GM23338 (cell line): Measurements from ENCODE around the gene CLSTN1. TPM values are rescaled to one million over a fixed set of nuclear protein-coding genes. Genes with fewer than 3 reads are reported as not detected.

Experiments
- ATAC-seq: fragments of 200-7000 bp; cut with Tn5 transposase; 3 replicates; pipeline ENCODE4 v1.9.1; 2020
- DNase-seq: peaks from one replicate; pipeline ENCODE4 v3.0.0-alpha.2; 2015; ENCODE audit warnings: low spot score
- H2AFZ ChIP-seq: fragments of 200-600 bp; sonication (generic); 2 replicates; pipeline ENCODE4 v1.8.0; 2016; ENCODE audit warnings: antibody characterized with exemption, mild to moderate bottlenecking, moderate library complexity
- H3F3A ChIP-seq: fragments of 200-600 bp; sonication (generic); replicated peaks from 2 replicates; pipeline ENCODE4 v1.8.0; 2017; ENCODE audit warnings: antibody characterized with exemption, mixed run types, low read depth
- H3K27ac ChIP-seq: fragments of 200-600 bp; sonication (generic); 2 replicates; pipeline ENCODE4 v1.6.1; 2016; ENCODE audit warnings: low read depth
- H3K27me3 ChIP-seq: fragments of 200-600 bp; sonication (generic); 2 replicates; pipeline ENCODE4 v1.8.0; 2016; ENCODE audit warnings: mild to moderate bottlenecking, mixed run types, moderate library complexity; ENCODE audit not compliant: insufficient read depth
- H3K36me3 ChIP-seq: fragments of 200-600 bp; sonication (generic); 2 replicates; pipeline ENCODE4 v1.8.0; 2016; ENCODE audit warnings: mild to moderate bottlenecking; ENCODE audit not compliant: insufficient read depth
- H3K4me1 ChIP-seq: fragments of 200-600 bp; sonication (generic); 2 replicates; pipeline ENCODE4 v1.8.0; 2016; ENCODE audit warnings: mild to moderate bottlenecking, moderate library complexity; ENCODE audit not compliant: insufficient read depth
- H3K4me2 ChIP-seq: fragments of 200-600 bp; sonication (generic); 2 replicates; pipeline ENCODE4 v1.7.1; 2017; ENCODE audit warnings: mixed run types
- H3K4me3 ChIP-seq: fragments of 200-600 bp; sonication (generic); 2 replicates; pipeline ENCODE4 v1.6.1; 2016; ENCODE audit warnings: mixed run types
- H3K79me2 ChIP-seq: fragments of 200-600 bp; sonication (generic); replicated peaks from 2 replicates; pipeline ENCODE4 v1.8.0; 2017; ENCODE audit warnings: mild to moderate bottlenecking; ENCODE audit not compliant: insufficient read depth
- H3K9me2 ChIP-seq: fragments of 200-600 bp; sonication (generic); 2 replicates; pipeline ENCODE4 v1.8.0; 2017; ENCODE audit not compliant: insufficient read depth
- H4K20me1 ChIP-seq: fragments of 200-600 bp; sonication (generic); replicated peaks from 2 replicates; pipeline ENCODE4 v1.8.0; 2017; ENCODE audit warnings: mild to moderate bottlenecking; ENCODE audit not compliant: insufficient read depth
- H3K27ac Mint-ChIP-seq: 2 replicates; pipeline ENCODE4 v1.8.0; 2020; ENCODE audit warnings: inconsistent platforms, mild to moderate bottlenecking, moderate library complexity, mixed read lengths
- H3K27me3 Mint-ChIP-seq: 3 replicates; pipeline ENCODE4 v1.8.0; 2022; ENCODE audit warnings: low read depth, mild to moderate bottlenecking, moderate library complexity, mixed read lengths, inconsistent platforms; ENCODE audit not compliant: insufficient read depth, poor library complexity
- H3K36me3 Mint-ChIP-seq: 3 replicates; pipeline ENCODE4 v1.8.0; 2021; ENCODE audit warnings: low read depth, mild to moderate bottlenecking, inconsistent platforms, moderate library complexity, mixed read lengths
- H3K4me1 Mint-ChIP-seq: 3 replicates; pipeline ENCODE4 v1.8.0; 2020; ENCODE audit warnings: mild to moderate bottlenecking, inconsistent platforms, mixed read lengths
- H3K4me3 Mint-ChIP-seq: 3 replicates; pipeline ENCODE4 v1.8.0; 2021; ENCODE audit warnings: moderate library complexity, mild to moderate bottlenecking, inconsistent platforms, mixed read lengths
- H3K9me3 Mint-ChIP-seq: 3 replicates; pipeline ENCODE4 v1.8.0; 2020; ENCODE audit warnings: moderate library complexity, mild to moderate bottlenecking, inconsistent platforms, mixed read lengths
- CTCF ChIP-seq, 2 experiments: fragments of 200-600 bp in 1 of 2; sonication (generic) in 1 of 2; conservative IDR thresholded peaks; 2 replicates each; pipeline versions ENCODE4 v1.5.1 to v1.6.1; 2016 to 2017; ENCODE audit warnings: antibody characterized with exemption in 2 of 2, low read depth in 2 of 2, mild to moderate bottlenecking in 2 of 2, moderate library complexity in 1 of 2
- EZH2phosphoT487 ChIP-seq: fragments of 200-600 bp; sonication (generic); IDR thresholded peaks from one replicate; pipeline ENCODE4 v1.8.1; 2018; ENCODE audit warnings: antibody characterized with exemption; ENCODE audit not compliant: unreplicated experiment
- POLR2AphosphoS5 ChIP-seq: IDR thresholded peaks from 2 replicates; pipeline ENCODE4 v1.6.1; 2016; ENCODE audit warnings: antibody characterized with exemption, low read depth
- STAT1 ChIP-seq: IDR thresholded peaks from one replicate; pipeline ENCODE4 v1.6.1; 2016; ENCODE audit warnings: antibody characterized with exemption; ENCODE audit not compliant: unreplicated experiment
- ZNF114 ChIP-seq: fragments of 250-450 bp; sonication (Bioruptor Pico); IDR thresholded peaks from 2 replicates; pipeline ENCODE4 v1.5.0; 2020; ENCODE audit warnings: mild to moderate bottlenecking, moderate library complexity
- ZNF331 ChIP-seq: fragments of 250-450 bp; sonication (Bioruptor Pico); IDR thresholded peaks from 2 replicates; pipeline ENCODE4 v1.5.0; 2020; ENCODE audit warnings: low read depth, mild to moderate bottlenecking, moderate library complexity
- polyA plus RNA-seq: library from polyadenylated mRNA; unstranded; fragments of >200 nt; fragmentation: Nextera tagmentation; extraction: Ambion mirVana; gene quantifications from 2 replicates; pipeline ENCODE4 v1.2.1, GENCODE V29; 2016
- total RNA-seq: library from RNA; depleted of rRNA; stranded (reverse); fragments of >200 nt; shearing (Covaris generic); gene quantifications from 2 replicates; pipeline ENCODE4 v1.2.3, GENCODE V29; 2014
- TF ChIP-seq, protein P1 (sequence below): fragments of 250-450 bp; sonication (Bioruptor Pico); IDR thresholded peaks from 2 replicates; pipeline ENCODE4 v1.5.0; 2020; ENCODE audit warnings: mild to moderate bottlenecking, moderate library complexity
- TF ChIP-seq, protein P2 (sequence below): IDR thresholded peaks from one replicate; pipeline ENCODE4 v1.6.1; 2018; ENCODE audit warnings: antibody characterized with exemption; ENCODE audit not compliant: unreplicated experiment

CLSTN1 gene
- total and polyA plus RNA-seq, 2 experiments from 2014 or later = 38.5 to 66.2 TPM

DNA sequence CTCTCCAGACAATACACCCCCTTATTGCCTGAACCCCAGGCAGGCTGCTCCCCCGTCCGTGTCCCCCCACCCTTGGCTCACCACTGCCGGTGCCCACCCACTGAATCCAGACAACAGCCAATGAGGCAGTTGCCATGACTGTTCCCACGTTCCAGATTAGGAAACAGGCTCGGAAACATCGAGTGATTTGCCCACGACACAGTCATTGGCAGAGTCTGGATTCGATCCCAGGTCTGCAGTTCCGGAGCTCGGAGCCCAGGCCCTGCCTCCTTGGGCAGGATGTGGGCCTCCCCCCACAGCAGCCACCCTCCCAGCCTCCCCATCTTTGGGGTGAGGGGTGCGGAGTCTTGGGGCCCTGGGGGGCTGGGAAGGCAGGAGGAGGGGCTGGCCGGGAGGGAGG lies 20.3 kb upstream of the CLSTN1 start:
- Histone ChIP-seq H3K4me2 (no peak overlapping the region), H3K4me1 (peaks cover 14% of the 10 kb centered on the region), H2AFZ (no peak overlapping the region), H3K27me3 (no peaks in the 10 kb centered on the region), H3K36me3 (no peaks in the 10 kb centered on the region), H3K4me3 (no peak overlapping the region), H3F3A (peaks cover 3% of the 10 kb centered on the region; the same call in 1 of the 2 replicates), H3K9me2 (no peaks in the 10 kb centered on the region), H3K27ac (no peak overlapping the region), H4K20me1 (no peaks in the 10 kb centered on the region), H3K79me2 (no peaks in the 10 kb centered on the region)
- no peak for TF ChIP-seq ZNF114
- no peak for TF ChIP-seq CTCF (conservative IDR thresholded peaks at IDR 0.05; ENCODE audit: low read depth in 2 of 2)
- no peak for TF ChIP-seq STAT1
- ATAC-seq (no peak), DNase-seq (no peak)
- Mint-ChIP-seq H3K27me3 (peaks cover 6% of the 10 kb centered on the region), H3K36me3 (no peaks in the 10 kb centered on the region; the same call in 2 of the 3 replicates), H3K27ac (no peak overlapping the region), H3K4me3 (no peak overlapping the region), H3K9me3 (0 out of 3 replicates have a peak, but pooled peaks cover 2% of the 10 kb centered on the region), H3K4me1 (peaks cover 26% of the 10 kb centered on the region)

GRCh38 chr1:9843576-9843945 lies 19.8 kb upstream of the CLSTN1 start:
- H3K27ac ChIP-seq = no peak overlapping the region
- peaks cover 6% of the 10 kb centered on the region for H3K27me3 Mint-ChIP-seq
- H3K4me3 ChIP-seq = no peak overlapping the region
- no peaks in the 10 kb centered on the region for H3K27me3 ChIP-seq
- no peaks in the 10 kb centered on the region; the same call in 2 of the 3 replicates for H3K36me3 Mint-ChIP-seq
- no peak overlapping the region for H3K4me3 Mint-ChIP-seq
- ATAC-seq = peak; percentile 25
- H3K36me3 ChIP-seq = no peaks in the 10 kb centered on the region
- no peak for DNase-seq
- H3K4me1 ChIP-seq = peaks cover 14% of the 10 kb centered on the region
- no peak overlapping the region for H3K4me2 ChIP-seq
- no peaks in the 10 kb centered on the region for H3K9me2 ChIP-seq
- H3K27ac Mint-ChIP-seq = no peak overlapping the region
- peaks cover 26% of the 10 kb centered on the region for H3K4me1 Mint-ChIP-seq
- H4K20me1 ChIP-seq = no peaks in the 10 kb centered on the region
- H2AFZ ChIP-seq = no peak overlapping the region
- H3F3A ChIP-seq = peaks cover 3% of the 10 kb centered on the region; the same call in 1 of the 2 replicates
- H3K9me3 Mint-ChIP-seq = 0 out of 3 replicates have a peak, but pooled peaks cover 2% of the 10 kb centered on the region
- H3K79me2 ChIP-seq = no peaks in the 10 kb centered on the region
- TF ChIP-seq EZH2phosphoT487 = no peak
- no peak for TF ChIP-seq ZNF331 (CRISPR knock-in tag)
- TF ChIP-seq, protein P1, sequence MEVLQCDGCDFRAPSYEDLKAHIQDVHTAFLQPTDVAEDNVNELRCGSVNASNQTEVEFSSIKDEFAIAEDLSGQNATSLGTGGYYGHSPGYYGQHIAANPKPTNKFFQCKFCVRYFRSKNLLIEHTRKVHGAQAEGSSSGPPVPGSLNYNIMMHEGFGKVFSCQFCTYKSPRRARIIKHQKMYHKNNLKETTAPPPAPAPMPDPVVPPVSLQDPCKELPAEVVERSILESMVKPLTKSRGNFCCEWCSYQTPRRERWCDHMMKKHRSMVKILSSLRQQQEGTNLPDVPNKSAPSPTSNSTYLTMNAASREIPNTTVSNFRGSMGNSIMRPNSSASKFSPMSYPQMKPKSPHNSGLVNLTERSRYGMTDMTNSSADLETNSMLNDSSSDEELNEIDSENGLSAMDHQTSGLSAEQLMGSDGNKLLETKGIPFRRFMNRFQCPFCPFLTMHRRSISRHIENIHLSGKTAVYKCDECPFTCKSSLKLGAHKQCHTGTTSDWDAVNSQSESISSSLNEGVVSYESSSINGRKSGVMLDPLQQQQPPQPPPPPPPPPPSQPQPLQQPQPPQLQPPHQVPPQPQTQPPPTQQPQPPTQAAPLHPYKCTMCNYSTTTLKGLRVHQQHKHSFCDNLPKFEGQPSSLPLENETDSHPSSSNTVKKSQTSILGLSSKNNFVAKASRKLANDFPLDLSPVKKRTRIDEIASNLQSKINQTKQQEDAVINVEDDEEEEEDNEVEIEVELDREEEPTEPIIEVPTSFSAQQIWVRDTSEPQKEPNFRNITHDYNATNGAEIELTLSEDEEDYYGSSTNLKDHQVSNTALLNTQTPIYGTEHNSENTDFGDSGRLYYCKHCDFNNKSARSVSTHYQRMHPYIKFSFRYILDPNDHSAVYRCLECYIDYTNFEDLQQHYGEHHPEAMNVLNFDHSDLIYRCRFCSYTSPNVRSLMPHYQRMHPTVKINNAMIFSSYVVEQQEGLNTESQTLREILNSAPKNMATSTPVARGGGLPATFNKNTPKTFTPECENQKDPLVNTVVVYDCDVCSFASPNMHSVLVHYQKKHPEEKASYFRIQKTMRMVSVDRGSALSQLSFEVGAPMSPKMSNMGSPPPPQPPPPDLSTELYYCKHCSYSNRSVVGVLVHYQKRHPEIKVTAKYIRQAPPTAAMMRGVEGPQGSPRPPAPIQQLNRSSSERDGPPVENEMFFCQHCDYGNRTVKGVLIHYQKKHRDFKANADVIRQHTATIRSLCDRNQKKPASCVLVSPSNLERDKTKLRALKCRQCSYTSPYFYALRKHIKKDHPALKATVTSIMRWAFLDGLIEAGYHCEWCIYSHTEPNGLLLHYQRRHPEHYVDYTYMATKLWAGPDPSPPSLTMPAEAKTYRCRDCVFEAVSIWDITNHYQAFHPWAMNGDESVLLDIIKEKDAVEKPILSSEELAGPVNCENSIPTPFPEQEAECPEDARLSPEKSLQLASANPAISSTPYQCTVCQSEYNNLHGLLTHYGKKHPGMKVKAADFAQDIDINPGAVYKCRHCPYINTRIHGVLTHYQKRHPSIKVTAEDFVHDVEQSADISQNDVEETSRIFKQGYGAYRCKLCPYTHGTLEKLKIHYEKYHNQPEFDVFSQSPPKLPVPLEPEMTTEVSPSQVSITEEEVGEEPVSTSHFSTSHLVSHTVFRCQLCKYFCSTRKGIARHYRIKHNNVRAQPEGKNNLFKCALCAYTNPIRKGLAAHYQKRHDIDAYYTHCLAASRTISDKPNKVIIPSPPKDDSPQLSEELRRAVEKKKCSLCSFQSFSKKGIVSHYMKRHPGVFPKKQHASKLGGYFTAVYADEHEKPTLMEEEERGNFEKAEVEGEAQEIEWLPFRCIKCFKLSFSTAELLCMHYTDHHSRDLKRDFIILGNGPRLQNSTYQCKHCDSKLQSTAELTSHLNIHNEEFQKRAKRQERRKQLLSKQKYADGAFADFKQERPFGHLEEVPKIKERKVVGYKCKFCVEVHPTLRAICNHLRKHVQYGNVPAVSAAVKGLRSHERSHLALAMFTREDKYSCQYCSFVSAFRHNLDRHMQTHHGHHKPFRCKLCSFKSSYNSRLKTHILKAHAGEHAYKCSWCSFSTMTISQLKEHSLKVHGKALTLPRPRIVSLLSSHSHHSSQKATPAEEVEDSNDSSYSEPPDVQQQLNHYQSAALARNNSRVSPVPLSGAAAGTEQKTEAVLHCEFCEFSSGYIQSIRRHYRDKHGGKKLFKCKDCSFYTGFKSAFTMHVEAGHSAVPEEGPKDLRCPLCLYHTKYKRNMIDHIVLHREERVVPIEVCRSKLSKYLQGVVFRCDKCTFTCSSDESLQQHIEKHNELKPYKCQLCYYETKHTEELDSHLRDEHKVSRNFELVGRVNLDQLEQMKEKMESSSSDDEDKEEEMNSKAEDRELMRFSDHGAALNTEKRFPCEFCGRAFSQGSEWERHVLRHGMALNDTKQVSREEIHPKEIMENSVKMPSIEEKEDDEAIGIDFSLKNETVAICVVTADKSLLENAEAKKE (CRISPR knock-in tag) = no peak
- no peak for TF ChIP-seq ZNF114
- TF ChIP-seq POLR2AphosphoS5 = no peak
- TF ChIP-seq, protein P2, sequence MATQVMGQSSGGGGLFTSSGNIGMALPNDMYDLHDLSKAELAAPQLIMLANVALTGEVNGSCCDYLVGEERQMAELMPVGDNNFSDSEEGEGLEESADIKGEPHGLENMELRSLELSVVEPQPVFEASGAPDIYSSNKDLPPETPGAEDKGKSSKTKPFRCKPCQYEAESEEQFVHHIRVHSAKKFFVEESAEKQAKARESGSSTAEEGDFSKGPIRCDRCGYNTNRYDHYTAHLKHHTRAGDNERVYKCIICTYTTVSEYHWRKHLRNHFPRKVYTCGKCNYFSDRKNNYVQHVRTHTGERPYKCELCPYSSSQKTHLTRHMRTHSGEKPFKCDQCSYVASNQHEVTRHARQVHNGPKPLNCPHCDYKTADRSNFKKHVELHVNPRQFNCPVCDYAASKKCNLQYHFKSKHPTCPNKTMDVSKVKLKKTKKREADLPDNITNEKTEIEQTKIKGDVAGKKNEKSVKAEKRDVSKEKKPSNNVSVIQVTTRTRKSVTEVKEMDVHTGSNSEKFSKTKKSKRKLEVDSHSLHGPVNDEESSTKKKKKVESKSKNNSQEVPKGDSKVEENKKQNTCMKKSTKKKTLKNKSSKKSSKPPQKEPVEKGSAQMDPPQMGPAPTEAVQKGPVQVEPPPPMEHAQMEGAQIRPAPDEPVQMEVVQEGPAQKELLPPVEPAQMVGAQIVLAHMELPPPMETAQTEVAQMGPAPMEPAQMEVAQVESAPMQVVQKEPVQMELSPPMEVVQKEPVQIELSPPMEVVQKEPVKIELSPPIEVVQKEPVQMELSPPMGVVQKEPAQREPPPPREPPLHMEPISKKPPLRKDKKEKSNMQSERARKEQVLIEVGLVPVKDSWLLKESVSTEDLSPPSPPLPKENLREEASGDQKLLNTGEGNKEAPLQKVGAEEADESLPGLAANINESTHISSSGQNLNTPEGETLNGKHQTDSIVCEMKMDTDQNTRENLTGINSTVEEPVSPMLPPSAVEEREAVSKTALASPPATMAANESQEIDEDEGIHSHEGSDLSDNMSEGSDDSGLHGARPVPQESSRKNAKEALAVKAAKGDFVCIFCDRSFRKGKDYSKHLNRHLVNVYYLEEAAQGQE = no peak
- TF ChIP-seq CTCF (conservative IDR thresholded peaks at IDR 0.05; ENCODE audit: low read depth in 2 of 2) = no peak
